ENCODE measurements around the gene HOATZ.

DNA sequence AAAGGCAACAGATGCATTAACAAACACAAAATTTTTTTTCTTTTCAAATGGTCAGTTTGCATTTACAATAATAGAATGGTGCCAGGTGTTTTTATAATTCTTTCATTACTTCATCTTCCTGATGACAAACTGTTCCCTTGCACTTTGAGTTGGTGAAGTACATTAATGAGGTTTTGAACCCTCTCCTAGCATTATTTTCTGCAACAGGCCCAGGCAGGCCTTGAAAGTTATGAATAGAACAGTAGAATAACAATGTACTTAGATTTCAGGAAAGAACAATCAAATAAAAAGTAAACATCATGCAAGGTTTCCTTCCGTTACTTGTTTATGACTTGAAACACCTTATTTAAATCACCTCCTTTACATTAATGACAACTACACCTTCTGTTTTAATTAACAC, 12.0 kb upstream of the HOATZ start:
- TF ChIP-seq, protein P1, sequence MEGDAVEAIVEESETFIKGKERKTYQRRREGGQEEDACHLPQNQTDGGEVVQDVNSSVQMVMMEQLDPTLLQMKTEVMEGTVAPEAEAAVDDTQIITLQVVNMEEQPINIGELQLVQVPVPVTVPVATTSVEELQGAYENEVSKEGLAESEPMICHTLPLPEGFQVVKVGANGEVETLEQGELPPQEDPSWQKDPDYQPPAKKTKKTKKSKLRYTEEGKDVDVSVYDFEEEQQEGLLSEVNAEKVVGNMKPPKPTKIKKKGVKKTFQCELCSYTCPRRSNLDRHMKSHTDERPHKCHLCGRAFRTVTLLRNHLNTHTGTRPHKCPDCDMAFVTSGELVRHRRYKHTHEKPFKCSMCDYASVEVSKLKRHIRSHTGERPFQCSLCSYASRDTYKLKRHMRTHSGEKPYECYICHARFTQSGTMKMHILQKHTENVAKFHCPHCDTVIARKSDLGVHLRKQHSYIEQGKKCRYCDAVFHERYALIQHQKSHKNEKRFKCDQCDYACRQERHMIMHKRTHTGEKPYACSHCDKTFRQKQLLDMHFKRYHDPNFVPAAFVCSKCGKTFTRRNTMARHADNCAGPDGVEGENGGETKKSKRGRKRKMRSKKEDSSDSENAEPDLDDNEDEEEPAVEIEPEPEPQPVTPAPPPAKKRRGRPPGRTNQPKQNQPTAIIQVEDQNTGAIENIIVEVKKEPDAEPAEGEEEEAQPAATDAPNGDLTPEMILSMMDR (IDR thresholded peaks at IDR 0.05; ENCODE audit: extremely low read depth in 1 of 2, insufficient read depth in 1 of 2, low read depth in 1 of 2, low read length in 2 of 2): no peak
- TF ChIP-seq, protein P2, sequence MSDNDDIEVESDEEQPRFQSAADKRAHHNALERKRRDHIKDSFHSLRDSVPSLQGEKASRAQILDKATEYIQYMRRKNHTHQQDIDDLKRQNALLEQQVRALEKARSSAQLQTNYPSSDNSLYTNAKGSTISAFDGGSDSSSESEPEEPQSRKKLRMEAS (IDR thresholded peaks at IDR 0.05; ENCODE audit: insufficient read depth, insufficient read length): no peak
